22Rv1 (cell line): ENCODE results near the gene CXCR1.

Experiments
- ZFX ChIP-seq: fragments of 450-650 bp; IDR thresholded peaks from 2 replicates; pipeline ENCODE4 v1.6.1; 2017; ENCODE audit warnings: antibody characterized with exemption, borderline replicate concordance
- TF ChIP-seq, protein P1 (sequence below): fragments of 450-650 bp; IDR thresholded peaks from 2 replicates; pipeline ENCODE4 v1.5.1; 2017; ENCODE audit warnings: mild to moderate bottlenecking

DNA sequence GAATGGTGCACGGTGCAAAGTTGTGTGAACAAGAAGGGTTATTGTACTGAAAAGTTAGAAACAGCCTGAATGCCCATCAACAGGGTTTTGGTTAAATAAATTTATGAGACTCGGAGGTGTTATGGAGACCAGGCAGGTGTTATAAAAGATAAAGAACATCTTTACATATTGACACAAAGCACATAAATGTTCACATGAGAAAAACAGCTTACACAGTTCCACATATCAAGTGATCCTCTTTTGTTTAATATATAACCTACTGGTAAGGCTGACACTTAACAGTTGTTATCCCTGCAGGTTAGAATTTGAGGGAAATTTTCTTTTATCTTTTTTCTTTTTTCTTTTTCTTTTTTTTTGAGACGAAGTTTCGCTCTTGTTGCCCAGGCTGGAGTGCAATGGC lies 30.2 kb upstream of the CXCR1 start:
- TF ChIP-seq, protein P1, sequence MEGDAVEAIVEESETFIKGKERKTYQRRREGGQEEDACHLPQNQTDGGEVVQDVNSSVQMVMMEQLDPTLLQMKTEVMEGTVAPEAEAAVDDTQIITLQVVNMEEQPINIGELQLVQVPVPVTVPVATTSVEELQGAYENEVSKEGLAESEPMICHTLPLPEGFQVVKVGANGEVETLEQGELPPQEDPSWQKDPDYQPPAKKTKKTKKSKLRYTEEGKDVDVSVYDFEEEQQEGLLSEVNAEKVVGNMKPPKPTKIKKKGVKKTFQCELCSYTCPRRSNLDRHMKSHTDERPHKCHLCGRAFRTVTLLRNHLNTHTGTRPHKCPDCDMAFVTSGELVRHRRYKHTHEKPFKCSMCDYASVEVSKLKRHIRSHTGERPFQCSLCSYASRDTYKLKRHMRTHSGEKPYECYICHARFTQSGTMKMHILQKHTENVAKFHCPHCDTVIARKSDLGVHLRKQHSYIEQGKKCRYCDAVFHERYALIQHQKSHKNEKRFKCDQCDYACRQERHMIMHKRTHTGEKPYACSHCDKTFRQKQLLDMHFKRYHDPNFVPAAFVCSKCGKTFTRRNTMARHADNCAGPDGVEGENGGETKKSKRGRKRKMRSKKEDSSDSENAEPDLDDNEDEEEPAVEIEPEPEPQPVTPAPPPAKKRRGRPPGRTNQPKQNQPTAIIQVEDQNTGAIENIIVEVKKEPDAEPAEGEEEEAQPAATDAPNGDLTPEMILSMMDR = no peak
- no peak for TF ChIP-seq ZFX
